ENCODE results near the gene FAM120AOS.

Gene FAM120AOS

GRCh38 chr9:93437996-93438395 is 15.4 kb downstream of the FAM120AOS start:
- no peak overlapping the region for H3K4me3 ChIP-seq (replicated peaks in 1 of 2; ENCODE audit: low read depth in 2 of 2, low read length in 2 of 2)
- DNase-seq (ENCODE audit: low read depth in 2 of 2), result no peak
- TF ChIP-seq, protein P1, sequence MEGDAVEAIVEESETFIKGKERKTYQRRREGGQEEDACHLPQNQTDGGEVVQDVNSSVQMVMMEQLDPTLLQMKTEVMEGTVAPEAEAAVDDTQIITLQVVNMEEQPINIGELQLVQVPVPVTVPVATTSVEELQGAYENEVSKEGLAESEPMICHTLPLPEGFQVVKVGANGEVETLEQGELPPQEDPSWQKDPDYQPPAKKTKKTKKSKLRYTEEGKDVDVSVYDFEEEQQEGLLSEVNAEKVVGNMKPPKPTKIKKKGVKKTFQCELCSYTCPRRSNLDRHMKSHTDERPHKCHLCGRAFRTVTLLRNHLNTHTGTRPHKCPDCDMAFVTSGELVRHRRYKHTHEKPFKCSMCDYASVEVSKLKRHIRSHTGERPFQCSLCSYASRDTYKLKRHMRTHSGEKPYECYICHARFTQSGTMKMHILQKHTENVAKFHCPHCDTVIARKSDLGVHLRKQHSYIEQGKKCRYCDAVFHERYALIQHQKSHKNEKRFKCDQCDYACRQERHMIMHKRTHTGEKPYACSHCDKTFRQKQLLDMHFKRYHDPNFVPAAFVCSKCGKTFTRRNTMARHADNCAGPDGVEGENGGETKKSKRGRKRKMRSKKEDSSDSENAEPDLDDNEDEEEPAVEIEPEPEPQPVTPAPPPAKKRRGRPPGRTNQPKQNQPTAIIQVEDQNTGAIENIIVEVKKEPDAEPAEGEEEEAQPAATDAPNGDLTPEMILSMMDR (IDR thresholded peaks at IDR 0.05; ENCODE audit: low read depth, low read length), result no peak

- no peak overlapping the region for H3K4me3 ChIP-seq (replicated peaks in 1 of 2; ENCODE audit: low read depth in 2 of 2, low read length in 2 of 2)
- TF ChIP-seq, protein P1 (IDR thresholded peaks at IDR 0.05; ENCODE audit: low read depth, low read length), result no peak
- no peak for DNase-seq (ENCODE audit: low read depth in 2 of 2)
These were observed 16.6 kb downstream of the FAM120AOS start for GRCh38 chr9:93436655-93437407.

- no peak overlapping the region for H3K4me3 ChIP-seq (replicated peaks in 1 of 2; ENCODE audit: low read depth in 2 of 2, low read length in 2 of 2)
- TF ChIP-seq, protein P1 (IDR thresholded peaks at IDR 0.05; ENCODE audit: low read depth, low read length), result no peak
- DNase-seq (ENCODE audit: low read depth in 2 of 2), result no peak
These were observed 17.2 kb downstream of the FAM120AOS start for GRCh38 chr9:93436218-93436617.

- TF ChIP-seq, protein P1 (IDR thresholded peaks at IDR 0.05; ENCODE audit: low read depth, low read length), result no peak
These were observed 18.0 kb downstream of the FAM120AOS start for GRCh38 chr9:93435386-93435785.

DNA sequence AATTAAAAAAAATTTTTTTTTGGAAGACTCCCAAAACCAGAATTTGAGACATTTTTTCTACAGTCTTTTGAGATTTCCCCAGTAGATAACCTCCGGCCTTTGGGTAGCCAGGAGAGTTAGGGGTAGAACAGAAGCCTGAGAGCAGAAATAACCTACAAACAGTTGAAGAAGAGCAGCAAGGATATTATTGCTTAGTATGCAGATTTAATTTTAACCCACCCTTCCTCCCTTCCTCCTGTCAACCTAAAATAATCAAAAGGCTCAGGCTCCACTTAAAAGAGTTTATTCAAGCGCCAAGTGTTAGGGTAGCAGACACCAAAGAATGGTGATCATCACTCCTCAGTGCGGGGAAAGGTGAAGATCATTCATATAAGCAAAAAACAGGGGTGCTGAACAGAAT is 19.3 kb downstream of the FAM120AOS start:
- TF ChIP-seq, protein P1 (IDR thresholded peaks at IDR 0.05; ENCODE audit: low read depth, low read length), result no peak
- no peak for DNase-seq (ENCODE audit: low read depth in 2 of 2)
- H3K4me3 ChIP-seq (replicated peaks in 1 of 2; ENCODE audit: low read depth in 2 of 2, low read length in 2 of 2), result no peak overlapping the region

More at GRCh38 chr9:93435386-93435785, 18.0 kb downstream of the FAM120AOS start:
- no peak overlapping the region for H3K4me3 ChIP-seq (replicated peaks in 1 of 2; ENCODE audit: low read depth in 2 of 2, low read length in 2 of 2)
- DNase-seq (ENCODE audit: low read depth in 2 of 2), result no peak

DNA sequence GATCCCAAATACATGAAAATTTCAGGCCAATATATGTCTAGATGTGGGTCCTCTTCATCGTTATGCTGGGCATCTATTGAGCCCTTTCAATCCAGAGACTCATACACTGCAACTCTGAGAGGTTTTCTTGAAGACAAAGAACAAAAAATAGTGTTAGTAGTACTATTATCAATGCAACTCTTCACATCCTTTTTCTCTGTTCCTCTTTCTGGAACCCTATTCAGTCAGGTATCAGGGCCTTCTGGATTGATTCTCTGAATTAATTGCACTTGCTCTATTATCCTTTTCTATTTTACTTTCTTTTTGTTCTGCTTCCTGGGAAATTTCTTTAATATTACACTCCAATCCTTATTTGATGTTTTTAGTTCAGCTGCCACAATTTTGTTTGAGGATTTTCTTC is 20.4 kb downstream of the FAM120AOS start:
- TF ChIP-seq, protein P1 (IDR thresholded peaks at IDR 0.05; ENCODE audit: low read depth, low read length), result no peak
- H3K4me3 ChIP-seq (replicated peaks in 1 of 2; ENCODE audit: low read depth in 2 of 2, low read length in 2 of 2), result no peak overlapping the region
- DNase-seq (ENCODE audit: low read depth in 2 of 2), result no peak
